HT-29 (cell line): ENCODE measurements around the gene SULT1A1. TPM values are rescaled to one million over a fixed set of nuclear protein-coding genes. Genes with fewer than 3 reads are reported as not detected.
"Not testable (repeated sequence)": the region's sequence is repeated elsewhere in the genome, so short reads cannot be mapped to it uniquely, and the experiment has no call there.

ENCODE experiments used
- DNase-seq: peaks from one replicate; pipeline ENCODE4 v3.0.0-alpha.2; 2015; ENCODE audit warnings: low spot score
- total RNA-seq: library from RNA; depleted of rRNA; stranded (reverse); fragments of >200 nt; shearing (Covaris generic); gene quantifications from 2 replicates; pipeline ENCODE4 v1.2.3, GENCODE V29; 2014; rRNA removed

Gene SULT1A1
- 30.9 and 35.7 TPM in 2 replicates for total RNA-seq

DNA sequence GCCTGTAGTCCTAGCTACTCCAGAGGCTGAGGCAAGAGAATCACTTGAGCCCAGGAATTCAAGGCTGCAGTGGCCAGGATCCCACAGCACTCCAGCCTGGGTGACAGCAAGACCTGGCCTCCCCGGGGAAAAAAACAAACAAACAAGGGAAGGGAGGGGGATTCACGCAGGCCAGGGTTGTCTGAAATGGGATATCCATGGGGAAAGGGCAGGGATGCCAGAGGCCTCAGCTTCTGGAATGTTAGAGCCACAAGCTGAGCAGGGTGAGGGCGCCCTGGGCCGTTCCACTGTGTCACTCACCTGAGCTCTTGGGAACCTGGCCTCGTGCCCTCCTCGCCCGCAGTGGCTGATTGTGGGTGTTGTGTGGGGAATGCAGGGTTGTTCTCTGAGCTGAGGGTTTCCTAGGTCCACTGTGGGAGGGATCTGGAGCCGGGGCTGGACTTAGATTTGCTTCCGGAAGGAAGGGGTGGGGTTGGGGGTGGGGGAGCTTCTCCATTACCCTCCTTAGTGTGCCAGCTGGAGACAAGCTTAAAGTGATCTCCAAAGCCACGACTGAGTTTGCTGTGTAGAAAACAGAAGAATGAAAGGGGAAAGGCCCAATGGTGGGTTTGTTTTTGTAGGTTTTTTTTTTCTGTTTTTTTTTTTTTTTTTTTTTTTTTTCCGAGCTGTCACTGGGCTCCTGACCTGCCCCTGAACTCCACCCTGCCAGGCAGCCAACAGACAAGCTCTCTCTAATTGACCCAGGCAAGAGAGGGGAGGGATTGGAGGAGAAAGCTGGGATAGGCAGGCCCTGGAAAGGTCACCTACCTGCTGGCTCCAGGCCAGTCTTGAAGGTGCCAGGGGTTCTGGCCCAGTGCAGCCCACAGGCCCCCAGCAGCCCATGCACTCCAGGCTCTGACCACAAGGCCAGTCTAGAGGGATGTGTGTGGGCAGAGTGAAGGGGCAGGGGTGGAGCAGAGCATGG lies at the start of gene SULT1A1:
Gene SULT1A1, minus strand, starts transcription at position 414 of the 964 bp plus-strand sequence. CDS start 1,189 bp downstream, outside the sequence.
- DNase-seq: peak; percentile 77

DNA sequence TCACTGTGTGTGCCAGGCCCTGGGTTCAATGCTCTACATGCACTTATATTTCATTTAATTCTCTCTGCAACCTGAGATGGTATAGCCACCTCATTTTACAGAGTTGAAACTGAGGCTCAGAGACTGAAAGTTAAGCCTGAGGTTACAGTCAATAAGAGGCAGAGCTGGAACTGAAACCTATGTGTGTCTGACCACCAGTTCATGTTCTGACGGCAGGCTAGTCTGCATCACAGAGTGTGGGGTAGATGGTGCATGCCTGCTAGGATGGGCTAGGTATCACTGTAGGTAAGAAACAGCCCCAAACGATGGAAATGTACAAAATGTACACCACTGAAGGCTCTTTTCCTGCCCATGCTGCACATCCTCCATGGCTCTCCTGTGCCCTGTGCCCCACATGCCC lies 30.1 kb upstream of the SULT1A1 start:
- DNase-seq: not testable (repeated sequence)

- DNase-seq: not testable (repeated sequence)
Observed at GRCh38 chr16:28638359-28638758, 28.5 kb upstream of the SULT1A1 start.

DNA sequence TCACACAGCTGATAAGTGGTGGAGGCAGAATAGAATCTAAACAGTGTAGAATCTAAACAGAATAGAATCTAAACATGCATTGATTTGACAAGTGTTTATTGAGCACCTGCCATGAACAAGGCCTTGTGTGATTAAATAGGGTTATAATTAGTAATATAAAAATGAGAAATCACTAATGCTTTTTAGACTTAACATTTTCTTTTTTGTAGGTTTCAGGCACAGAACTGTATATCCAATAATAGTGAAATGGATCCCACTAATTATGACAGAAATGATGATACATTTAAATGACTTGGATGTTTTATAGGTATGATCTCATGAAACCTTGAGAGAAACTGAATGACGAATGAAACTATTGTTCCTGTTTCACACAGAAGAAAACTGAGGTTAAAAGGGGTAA lies 27.9 kb upstream of the SULT1A1 start, which contains the start of gene NPIPB8:
Gene NPIPB8, plus strand, starts transcription at position 301 of the 400 bp plus-strand sequence. CDS start 296 bp downstream, outside the sequence.
- DNase-seq: not testable (repeated sequence)

DNA sequence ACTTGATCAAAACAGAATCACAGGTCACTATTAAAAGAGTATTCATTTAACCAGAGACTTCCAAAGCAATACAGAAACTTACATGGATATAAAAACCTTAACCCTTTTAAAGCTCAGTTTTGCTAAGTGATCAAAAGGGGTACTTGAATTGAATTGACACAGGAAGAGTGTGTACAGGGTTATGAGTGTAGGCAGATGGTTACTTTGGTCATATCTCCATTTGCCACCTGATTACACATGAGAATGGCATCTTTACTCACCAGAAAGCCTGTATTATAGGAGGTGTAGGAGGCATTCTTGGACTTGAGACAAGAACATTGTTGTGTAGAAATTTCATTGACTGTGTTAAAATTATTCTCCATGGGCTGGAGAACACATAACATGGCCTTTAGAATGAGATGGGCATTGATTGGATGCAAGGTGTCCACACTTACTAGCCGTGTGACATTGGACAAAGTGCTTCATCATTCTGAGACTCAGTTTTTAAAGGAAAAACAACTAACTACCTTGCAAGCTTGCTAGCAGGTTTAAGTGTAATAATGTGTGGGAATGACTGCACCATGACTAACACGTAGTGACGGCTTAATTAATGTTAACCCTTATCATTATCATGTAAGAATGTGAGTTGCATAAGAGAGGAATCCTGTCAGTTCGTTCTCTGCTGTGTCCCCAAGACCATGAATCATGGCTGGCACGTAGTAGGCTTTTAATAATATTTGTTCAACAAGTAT lies 26.4 kb upstream of the SULT1A1 start:
- DNase-seq: not testable (repeated sequence)

DNA sequence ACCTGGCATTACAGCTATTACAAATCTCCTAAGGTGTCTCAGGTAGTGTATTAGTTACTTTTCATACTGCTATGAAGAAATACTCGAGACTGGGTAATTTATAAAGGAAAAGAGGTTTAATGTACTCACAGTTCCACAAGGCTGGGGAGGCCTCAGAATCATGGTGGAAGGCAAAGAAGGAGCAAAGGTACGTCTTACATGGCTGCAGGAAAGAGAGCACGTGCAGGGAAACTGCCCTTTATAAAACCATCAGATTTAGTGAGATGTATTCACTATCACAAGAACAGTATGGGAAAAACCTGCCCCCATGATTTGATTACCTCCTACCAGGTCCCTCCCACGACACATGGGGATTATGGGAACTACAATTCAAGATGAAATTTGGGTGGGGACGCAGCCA lies 21.1 kb upstream of the SULT1A1 start:
- not testable (repeated sequence) for DNase-seq

- DNase-seq: peak; percentile 49
Observed at GRCh38 chr16:28623172-28623711, 13.4 kb upstream of the SULT1A1 start.

DNA sequence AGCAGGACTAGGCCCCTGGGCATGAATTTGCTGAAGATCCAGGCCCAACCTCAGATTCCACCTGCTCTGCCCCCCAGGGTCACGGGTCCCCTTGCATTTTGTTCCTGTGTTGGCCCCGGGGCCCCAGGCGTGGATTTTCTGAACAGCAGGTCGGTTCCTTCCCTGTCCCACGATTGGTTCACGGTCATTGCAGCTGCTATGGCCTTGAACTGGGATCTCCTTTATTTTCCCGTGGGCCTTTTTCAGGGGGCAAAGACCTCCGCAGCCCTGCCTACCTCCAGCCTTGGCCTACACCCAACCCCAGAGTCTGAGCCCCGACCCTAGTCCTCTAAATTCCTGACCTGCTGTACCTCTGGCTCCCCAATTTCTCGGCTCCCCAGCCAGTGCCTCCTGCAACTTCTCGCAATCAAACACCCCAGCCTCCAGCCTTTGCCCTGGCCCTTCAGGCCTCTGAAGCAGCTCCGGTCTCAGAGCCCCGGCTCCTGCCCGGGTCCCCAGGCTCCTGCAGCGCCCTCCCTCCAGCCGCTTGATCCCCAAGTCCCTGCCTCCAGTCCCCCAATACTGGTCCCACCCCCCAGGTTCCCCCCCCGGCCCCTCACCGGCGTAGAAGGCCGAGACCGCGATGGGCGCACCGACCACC lies 12.8 kb upstream of the SULT1A1 start:
- DNase-seq: not testable (repeated sequence)

- no peak for DNase-seq
Observed at GRCh38 chr16:28621481-28622155, 11.8 kb upstream of the SULT1A1 start.

DNA sequence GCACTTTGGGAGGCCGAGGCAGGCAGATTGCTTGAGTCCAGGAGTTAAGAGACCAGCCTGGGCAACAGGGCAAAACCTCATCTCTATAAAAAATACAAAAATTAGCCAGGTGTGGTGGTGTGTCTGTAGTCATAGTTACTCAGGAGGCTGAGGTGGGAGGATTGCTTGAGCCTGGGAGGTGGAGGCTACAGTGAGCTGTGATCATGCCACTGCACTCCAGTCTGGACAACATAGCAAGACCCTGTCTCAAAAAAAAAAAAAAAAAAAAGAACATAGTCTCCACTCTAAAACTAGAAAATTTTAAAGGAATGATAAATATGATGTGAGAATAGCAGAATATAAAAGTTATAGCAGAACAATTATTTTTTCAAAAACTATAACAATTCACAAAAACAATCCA lies 10.5 kb upstream of the SULT1A1 start:
- DNase-seq: not testable (repeated sequence)

DNA sequence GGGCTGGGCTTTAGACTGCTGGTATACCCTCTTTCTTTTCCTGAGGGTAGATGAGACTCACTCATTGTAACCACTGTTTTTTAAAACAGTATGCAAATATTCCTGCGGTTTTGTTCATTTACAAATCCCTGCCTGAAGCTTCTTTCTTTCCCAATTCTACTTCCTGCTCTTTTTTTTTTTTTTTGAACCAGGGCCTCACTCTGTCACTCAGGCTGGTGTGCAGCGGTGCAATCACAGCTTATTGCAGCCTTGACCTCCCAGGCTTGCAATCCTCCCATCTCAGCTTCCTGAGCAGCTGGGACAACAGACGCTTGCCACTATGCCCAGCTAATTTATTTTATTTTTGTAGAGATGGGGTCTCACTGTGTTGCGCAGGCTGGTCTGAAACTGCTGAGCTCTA lies 8.0 kb upstream of the SULT1A1 start:
- no peak for DNase-seq

DNA sequence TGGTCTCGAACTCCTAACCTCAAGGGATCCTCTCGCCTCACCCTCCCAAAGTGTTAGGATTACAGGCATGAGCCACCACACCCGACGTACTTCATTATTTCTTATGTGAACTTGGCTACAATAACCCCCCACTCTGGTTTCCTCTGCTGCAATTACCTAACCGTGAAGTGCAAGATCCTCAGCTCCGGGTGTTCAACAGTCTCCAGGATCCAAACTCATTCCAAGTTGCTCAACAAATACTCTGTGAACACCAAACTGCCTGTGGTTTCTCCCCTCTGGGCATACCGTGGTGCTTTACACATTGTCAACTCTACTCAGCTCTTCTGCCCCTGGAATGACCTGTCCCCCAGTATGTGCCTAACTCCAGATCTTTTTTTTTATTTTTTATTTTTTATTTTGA lies 6.8 kb upstream of the SULT1A1 start:
- no peak for DNase-seq

DNA sequence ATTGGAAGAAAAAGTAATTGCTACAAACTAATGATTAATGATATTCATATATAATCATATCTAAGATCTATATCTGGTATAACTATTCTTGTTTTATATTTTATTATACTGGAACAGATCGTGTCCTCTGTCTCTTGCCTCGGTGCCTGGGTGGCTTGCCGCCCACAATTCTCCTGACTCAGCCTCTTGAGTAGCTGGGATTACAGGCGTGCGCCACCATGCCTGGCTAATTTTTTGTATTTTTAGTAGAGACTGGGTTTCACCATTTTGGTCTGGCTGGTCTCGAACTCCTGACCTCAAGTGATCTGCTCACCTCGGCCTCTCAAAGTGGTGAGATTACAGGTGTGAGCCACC lies 6.4 kb upstream of the SULT1A1 start:
- not testable (repeated sequence) for DNase-seq

GRCh38 chr16:28615486-28616223 lies 5.8 kb upstream of the SULT1A1 start:
- DNase-seq: peak; percentile 57

GRCh38 chr16:28614561-28614960 lies 4.7 kb upstream of the SULT1A1 start:
- DNase-seq: not testable (repeated sequence)

GRCh38 chr16:28613912-28614311 lies 4.1 kb upstream of the SULT1A1 start:
- DNase-seq: not testable (repeated sequence)

- DNase-seq: not testable (repeated sequence)
Observed at GRCh38 chr16:28612359-28613280, 2.8 kb upstream of the SULT1A1 start.

DNA sequence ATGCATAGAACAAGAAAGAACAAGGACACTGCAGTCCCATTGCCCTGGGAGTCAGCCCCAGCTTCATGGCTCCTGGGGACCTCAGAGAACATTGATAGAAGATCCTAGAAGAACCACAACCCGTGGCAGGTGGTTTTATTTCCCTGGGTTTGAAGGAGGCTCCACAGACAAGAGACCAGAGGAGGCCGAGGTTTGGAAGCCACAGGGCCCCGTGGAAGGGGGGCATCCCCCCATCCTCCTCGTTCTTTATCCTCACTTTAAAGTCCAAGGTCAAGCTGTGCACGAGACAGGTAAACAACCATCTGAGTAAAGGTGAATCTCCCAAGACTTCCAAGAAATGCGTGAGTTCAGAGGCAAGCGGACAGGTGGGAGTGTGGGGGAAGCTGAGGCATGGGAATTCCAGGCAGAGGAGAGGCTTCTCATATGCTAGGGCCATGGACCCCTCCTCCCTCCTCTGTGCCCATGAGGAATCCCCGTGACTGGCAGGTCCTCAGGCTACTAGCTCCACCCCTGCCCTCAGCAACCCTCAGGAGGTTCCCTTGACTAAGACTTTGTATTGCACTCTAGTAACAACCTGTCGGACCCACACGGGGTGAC lies 849 bp upstream of the SULT1A1 start:
- no peak for DNase-seq
